HepG2 (cell line): Measurements from ENCODE around the gene FKBP8. TPM values are rescaled to one million over a fixed set of nuclear protein-coding genes. Genes with fewer than 3 reads are reported as not detected.

Source experiments
- CBX5 ChIP-seq: sonication (generic); formaldehyde crosslinking; IDR thresholded peaks from 2 replicates; pipeline ENCODE4 v1.4.0; 2020; ENCODE audit warnings: missing genetic modification reagents, borderline replicate concordance
- CREM ChIP-seq, 2 experiments: sonication (generic) in 1 of 2; formaldehyde crosslinking in 1 of 2; IDR thresholded peaks; 2 replicates each; pipeline versions ENCODE4 v1.4.0 to v1.6.1; 2016 to 2020; ENCODE audit warnings: antibody characterized with exemption in 1 of 2, mild to moderate bottlenecking in 1 of 2, missing genetic modification reagents in 1 of 2
- HOMEZ ChIP-seq: IDR thresholded peaks from 2 replicates; pipeline ENCODE4 v1.6.1; 2016; ENCODE audit warnings: low read depth
- NFAT5 ChIP-seq: sonication (generic); formaldehyde crosslinking; IDR thresholded peaks from 2 replicates; pipeline ENCODE4 v1.4.0; 2020; ENCODE audit warnings: missing genetic modification reagents
- TMF1 ChIP-seq: sonication (generic); formaldehyde crosslinking; IDR thresholded peaks from 2 replicates; pipeline ENCODE4 v1.8.1; 2022; ENCODE audit warnings: low read depth, missing genetic modification reagents
- ZNF367 ChIP-seq: sonication (generic); formaldehyde crosslinking; IDR thresholded peaks from 2 replicates; pipeline ENCODE4 v1.4.0; 2020; ENCODE audit warnings: missing genetic modification reagents, borderline replicate concordance
- ZNF484 ChIP-seq: sonication (generic); formaldehyde crosslinking; IDR thresholded peaks from 2 replicates; pipeline ENCODE4 v1.5.1; 2020; ENCODE audit warnings: mild to moderate bottlenecking, low read depth, missing genetic modification reagents, borderline replicate concordance
- polyA plus RNA-seq, 8 experiments: library from polyadenylated mRNA; depleted of rRNA in 3 of 8; stranded (reverse) in 7 of 8; unstranded in 1 of 8; fragments of >200 nt; fragmentation: Illumina TruSeq in 4 of 8; extraction: Trizol in 4 of 8; gene quantifications; 2 replicates each; pipeline versions ENCODE4 v1.2.1 to v1.2.3, GENCODE V29; 2011 to 2016; ENCODE audit warnings: low read depth in 4 of 8, missing spikeins in 1 of 8, mixed read lengths in 1 of 8; ENCODE audit not compliant: insufficient read depth in 1 of 8
- total RNA-seq, 5 experiments: library from RNA; depleted of rRNA; stranded (reverse); fragments of >200 nt; fragmentation: Illumina TruSeq; extraction: Trizol; gene quantifications; 2 replicates each; pipeline ENCODE4 v1.2.3, GENCODE V29; 2016; ENCODE audit warnings: low read depth in 1 of 5
- TF ChIP-seq, protein P1 (sequence below): fragments of 450-650 bp; IDR thresholded peaks from 2 replicates; pipeline ENCODE4 v1.6.1; 2017; ENCODE audit warnings: mild to moderate bottlenecking
- TF ChIP-seq, protein P2 (sequence below): sonication (generic); formaldehyde crosslinking; conservative IDR thresholded peaks from 2 replicates; pipeline ENCODE4 v1.8.1; 2023; ENCODE audit warnings: missing genetic modification reagents

Gene FKBP8
- total and polyA plus RNA-seq, 2 of the 13 experiments (the other 11 are each of a cell fraction or from before 2014, with no cell fraction given), result 81.7 to 93.9 TPM

DNA sequence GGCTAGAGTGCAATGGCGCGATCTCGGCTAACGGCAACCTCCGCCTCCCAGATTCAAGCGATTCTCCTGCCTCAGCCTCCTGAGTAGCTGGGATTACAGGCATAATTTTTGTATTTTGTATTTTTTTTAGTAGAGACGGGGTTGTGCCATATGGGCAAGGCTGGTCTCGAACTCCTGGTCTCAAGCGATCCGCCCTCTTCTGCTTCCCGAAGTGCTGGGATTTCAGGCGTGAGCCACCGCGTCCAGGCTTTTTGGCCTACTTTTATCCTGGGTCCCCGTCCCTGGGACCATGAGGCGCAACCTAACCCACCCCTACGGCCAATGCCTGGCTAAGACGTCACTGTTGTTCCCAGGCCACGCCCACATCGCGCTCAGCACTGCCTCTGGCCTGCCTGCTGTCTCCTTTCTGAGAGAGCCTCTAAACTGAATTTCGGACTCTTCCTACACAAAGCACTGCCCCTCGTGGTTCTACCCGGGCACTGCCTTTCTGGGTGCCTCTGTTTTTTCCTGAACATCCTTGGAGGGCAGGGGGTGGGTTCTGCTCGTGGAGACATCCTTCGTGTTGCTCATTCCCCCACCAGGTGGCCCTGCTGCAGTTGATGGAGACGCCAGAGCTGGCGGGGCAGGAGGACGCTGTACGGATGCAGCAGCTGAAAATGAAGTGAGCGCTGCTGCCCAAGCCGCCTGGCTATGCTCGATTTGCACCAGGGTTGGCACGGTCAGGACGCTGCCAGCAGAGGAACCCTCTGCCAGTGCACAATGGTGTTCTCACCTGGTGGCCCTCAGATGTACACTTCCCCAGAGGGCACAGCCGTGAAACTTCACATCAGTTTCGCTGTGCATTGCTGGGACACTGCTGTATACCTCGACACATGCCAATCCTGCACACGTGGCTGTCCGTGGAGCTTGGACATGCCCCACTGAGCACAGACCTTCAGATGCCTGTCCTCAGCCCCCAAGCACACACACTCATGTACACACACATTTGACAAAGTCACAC is 47.2 kb upstream of the FKBP8 start (continued):
- no peak for TF ChIP-seq NFAT5 (CRISPR knock-in tag)
- TF ChIP-seq CREM (IDR thresholded peaks at IDR 0.05), result peak; percentile 13; the same call in 1 of the 2 replicates
- TF ChIP-seq CREM (CRISPR knock-in tag; IDR thresholded peaks at IDR 0.05), result no peak
- no peak for TF ChIP-seq ZNF484 (CRISPR knock-in tag)
- no peak; the same call in 1 of the 2 replicates for TF ChIP-seq ZNF367 (CRISPR knock-in tag)
- TF ChIP-seq, protein P1, sequence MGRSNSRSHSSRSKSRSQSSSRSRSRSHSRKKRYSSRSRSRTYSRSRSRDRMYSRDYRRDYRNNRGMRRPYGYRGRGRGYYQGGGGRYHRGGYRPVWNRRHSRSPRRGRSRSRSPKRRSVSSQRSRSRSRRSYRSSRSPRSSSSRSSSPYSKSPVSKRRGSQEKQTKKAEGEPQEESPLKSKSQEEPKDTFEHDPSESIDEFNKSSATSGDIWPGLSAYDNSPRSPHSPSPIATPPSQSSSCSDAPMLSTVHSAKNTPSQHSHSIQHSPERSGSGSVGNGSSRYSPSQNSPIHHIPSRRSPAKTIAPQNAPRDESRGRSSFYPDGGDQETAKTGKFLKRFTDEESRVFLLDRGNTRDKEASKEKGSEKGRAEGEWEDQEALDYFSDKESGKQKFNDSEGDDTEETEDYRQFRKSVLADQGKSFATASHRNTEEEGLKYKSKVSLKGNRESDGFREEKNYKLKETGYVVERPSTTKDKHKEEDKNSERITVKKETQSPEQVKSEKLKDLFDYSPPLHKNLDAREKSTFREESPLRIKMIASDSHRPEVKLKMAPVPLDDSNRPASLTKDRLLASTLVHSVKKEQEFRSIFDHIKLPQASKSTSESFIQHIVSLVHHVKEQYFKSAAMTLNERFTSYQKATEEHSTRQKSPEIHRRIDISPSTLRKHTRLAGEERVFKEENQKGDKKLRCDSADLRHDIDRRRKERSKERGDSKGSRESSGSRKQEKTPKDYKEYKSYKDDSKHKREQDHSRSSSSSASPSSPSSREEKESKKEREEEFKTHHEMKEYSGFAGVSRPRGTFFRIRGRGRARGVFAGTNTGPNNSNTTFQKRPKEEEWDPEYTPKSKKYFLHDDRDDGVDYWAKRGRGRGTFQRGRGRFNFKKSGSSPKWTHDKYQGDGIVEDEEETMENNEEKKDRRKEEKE, result no peak
- TF ChIP-seq CBX5 (CRISPR knock-in tag), result no peak
- no peak for TF ChIP-seq HOMEZ (CRISPR knock-in tag)
- TF ChIP-seq, protein P2, sequence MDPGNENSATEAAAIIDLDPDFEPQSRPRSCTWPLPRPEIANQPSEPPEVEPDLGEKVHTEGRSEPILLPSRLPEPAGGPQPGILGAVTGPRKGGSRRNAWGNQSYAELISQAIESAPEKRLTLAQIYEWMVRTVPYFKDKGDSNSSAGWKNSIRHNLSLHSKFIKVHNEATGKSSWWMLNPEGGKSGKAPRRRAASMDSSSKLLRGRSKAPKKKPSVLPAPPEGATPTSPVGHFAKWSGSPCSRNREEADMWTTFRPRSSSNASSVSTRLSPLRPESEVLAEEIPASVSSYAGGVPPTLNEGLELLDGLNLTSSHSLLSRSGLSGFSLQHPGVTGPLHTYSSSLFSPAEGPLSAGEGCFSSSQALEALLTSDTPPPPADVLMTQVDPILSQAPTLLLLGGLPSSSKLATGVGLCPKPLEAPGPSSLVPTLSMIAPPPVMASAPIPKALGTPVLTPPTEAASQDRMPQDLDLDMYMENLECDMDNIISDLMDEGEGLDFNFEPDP (CRISPR knock-in tag), result no peak
- no peak for TF ChIP-seq TMF1 (CRISPR knock-in tag)
